Hepatocyte (in vitro differentiated cells): ENCODE measurements around the gene DNAAF3.

Source experiments
- CTCF ChIP-seq: fragments of 200-600 bp; sonication (generic); IDR thresholded peaks from 2 replicates; pipeline ENCODE4 v1.5.1; 2016; ENCODE audit warnings: antibody characterized with exemption, mild to moderate bottlenecking; ENCODE audit not compliant: poor library complexity
- EZH2 ChIP-seq: fragments of 200-600 bp; sonication (generic); IDR thresholded peaks from 2 replicates; pipeline ENCODE4 v1.6.1; 2016; ENCODE audit warnings: antibody characterized with exemption, mild to moderate bottlenecking, borderline replicate concordance
- EZH2phosphoT487 ChIP-seq: fragments of 200-600 bp; sonication (generic); IDR thresholded peaks from one replicate; pipeline ENCODE4 v1.6.1; 2018; ENCODE audit warnings: antibody characterized with exemption, mild to moderate bottlenecking, low read depth, moderate library complexity; ENCODE audit not compliant: unreplicated experiment, severe bottlenecking

DNA sequence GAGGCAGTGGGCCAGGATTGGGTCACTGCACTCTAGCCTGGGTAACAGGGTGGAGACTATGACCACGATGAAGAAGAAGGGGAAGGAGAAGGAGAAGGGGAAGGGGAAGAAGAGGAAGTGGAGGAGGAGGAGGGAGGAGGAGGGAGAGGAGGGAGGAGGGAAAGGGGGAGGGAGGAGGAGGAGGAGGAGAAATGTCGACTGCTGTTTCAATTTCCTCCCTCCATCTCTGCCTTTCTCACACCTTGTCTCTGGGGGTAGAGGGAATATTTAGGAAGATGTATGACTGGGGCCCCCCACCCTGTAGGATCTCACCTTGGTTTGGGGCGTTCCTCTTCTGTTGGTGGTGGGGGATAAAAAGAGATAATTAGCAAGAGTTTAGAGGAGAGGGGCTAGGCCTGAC lies 21.2 kb downstream of the DNAAF3 start:
- TF ChIP-seq CTCF (no peak), EZH2 (no peak), EZH2phosphoT487 (no peak)
